Activated CD4-positive, alpha-beta T cell treated with anti-CD3 and anti-CD28 coated beads, Interleukin-2, amount 50 U/mL, for 24 hours (primary cell): Measurements from ENCODE around the gene AMHR2.

Source experiments
- DNase-seq, 2 donors: peaks; one replicate each; pipeline ENCODE4 v3.0.0-alpha.2; 2020; ENCODE audit warnings: low read depth in 1 of 2, low spot score in 1 of 2

Gene AMHR2

GRCh38 chr12:53479331-53479730 is 55.7 kb downstream of the AMHR2 start:
- DNase-seq, result no peak

- DNase-seq, result no peak
These were observed 57.1 kb downstream of the AMHR2 start for GRCh38 chr12:53480491-53481442.
